GM19467 (cell line): ENCODE measurements around the gene RBFOX2.

Experiments
- ATAC-seq: cut with Tn5 transposase; IDR thresholded peaks from one replicate; pipeline ENCODE4 v1.9.1; 2021; ENCODE audit warnings: mild to moderate bottlenecking, moderate library complexity; ENCODE audit not compliant: unreplicated experiment

The RBFOX2 gene

GRCh38 chr22:35873426-35873825, 155.2 kb downstream of the RBFOX2 start:
- ATAC-seq = no peak

- ATAC-seq = no peak
These were observed 156.2 kb downstream of the RBFOX2 start for GRCh38 chr22:35872451-35872850.

GRCh38 chr22:35870517-35871293, 157.9 kb downstream of the RBFOX2 start:
- no peak for ATAC-seq

- no peak for ATAC-seq
These were observed 159.7 kb downstream of the RBFOX2 start for GRCh38 chr22:35868938-35869337.

GRCh38 chr22:35866651-35867050, 162.0 kb downstream of the RBFOX2 start:
- ATAC-seq = no peak

- ATAC-seq = no peak
These were observed 164.0 kb downstream of the RBFOX2 start for GRCh38 chr22:35864545-35865165.

GRCh38 chr22:35863432-35863831, 165.2 kb downstream of the RBFOX2 start:
- ATAC-seq = no peak

- no peak for ATAC-seq
These were observed 165.9 kb downstream of the RBFOX2 start for GRCh38 chr22:35862697-35863096.

- ATAC-seq = no peak
These were observed 167.2 kb downstream of the RBFOX2 start for GRCh38 chr22:35861451-35861850.

GRCh38 chr22:35860837-35861236, 167.8 kb downstream of the RBFOX2 start:
- no peak for ATAC-seq

GRCh38 chr22:35860087-35860733, 168.4 kb downstream of the RBFOX2 start:
- ATAC-seq = no peak

GRCh38 chr22:35854334-35854733, 174.3 kb downstream of the RBFOX2 start:
- no peak for ATAC-seq

- no peak for ATAC-seq
These were observed 176.5 kb downstream of the RBFOX2 start for GRCh38 chr22:35852076-35852475.

GRCh38 chr22:35850831-35851230, 177.8 kb downstream of the RBFOX2 start:
- ATAC-seq = no peak

GRCh38 chr22:35846804-35847203, 181.8 kb downstream of the RBFOX2 start:
- no peak for ATAC-seq

- no peak for ATAC-seq
These were observed 183.7 kb downstream of the RBFOX2 start for GRCh38 chr22:35844886-35845285.

GRCh38 chr22:35842954-35843353, 185.7 kb downstream of the RBFOX2 start:
- no peak for ATAC-seq

GRCh38 chr22:35842519-35842913, 186.1 kb downstream of the RBFOX2 start:
- ATAC-seq = no peak

GRCh38 chr22:35841907-35842518, 186.6 kb downstream of the RBFOX2 start:
- no peak for ATAC-seq

GRCh38 chr22:35840302-35840739, 188.3 kb downstream of the RBFOX2 start:
- ATAC-seq = no peak

GRCh38 chr22:35839841-35840301, 188.8 kb downstream of the RBFOX2 start:
- ATAC-seq = no peak
